Muscle layer of colon (tissue), 2 donors: ENCODE measurements around the gene NAV2.

ENCODE experiments used
- H3K27ac ChIP-seq: one replicate; pipeline ENCODE4 v1.7.0; 2013; ENCODE audit warnings: low read depth, mild to moderate bottlenecking, low read length, moderate library complexity
- H3K27me3 ChIP-seq, 2 donors: one replicate each; pipeline ENCODE4 v1.7.0; 2013; ENCODE audit warnings: low read length in 2 of 2, mild to moderate bottlenecking in 2 of 2; ENCODE audit not compliant: insufficient read depth in 2 of 2, control insufficient read depth in 1 of 2
- H3K36me3 ChIP-seq: one replicate; pipeline ENCODE4 v1.7.0; 2013; ENCODE audit warnings: mild to moderate bottlenecking, low read length; ENCODE audit not compliant: insufficient read depth
- H3K4me1 ChIP-seq: one replicate; pipeline ENCODE4 v1.7.0; 2013; ENCODE audit warnings: mild to moderate bottlenecking, low read length; ENCODE audit not compliant: insufficient read depth
- H3K4me3 ChIP-seq, 2 donors: one replicate each; pipeline ENCODE4 v1.7.0; 2013; ENCODE audit warnings: low read length in 2 of 2, low read depth in 1 of 2, mild to moderate bottlenecking in 1 of 2, moderate library complexity in 1 of 2
- H3K9ac ChIP-seq: one replicate; pipeline ENCODE4 v1.7.0; 2013; ENCODE audit warnings: low read length
- H3K9me3 ChIP-seq: one replicate; pipeline ENCODE4 v1.7.0; 2013; ENCODE audit warnings: mild to moderate bottlenecking, low read length
- donor health status: abdominal sarcoma.
- donor health status: Adenocarcinoma of cecum.

NAV2 gene

GRCh38 chr11:19963697-19964387, 251.2 kb downstream of the NAV2 start:
- H3K27me3 ChIP-seq, result no peaks in the 10 kb centered on the region
- H3K36me3 ChIP-seq, result peaks cover 26% of the 10 kb centered on the region
- no peak overlapping the region for H3K9ac ChIP-seq
- no peaks in the 10 kb centered on the region for H3K9me3 ChIP-seq
- no peak overlapping the region for H3K4me3 ChIP-seq
- H3K27ac ChIP-seq, result no peak overlapping the region
- peaks cover 18% of the 10 kb centered on the region for H3K4me1 ChIP-seq

DNA sequence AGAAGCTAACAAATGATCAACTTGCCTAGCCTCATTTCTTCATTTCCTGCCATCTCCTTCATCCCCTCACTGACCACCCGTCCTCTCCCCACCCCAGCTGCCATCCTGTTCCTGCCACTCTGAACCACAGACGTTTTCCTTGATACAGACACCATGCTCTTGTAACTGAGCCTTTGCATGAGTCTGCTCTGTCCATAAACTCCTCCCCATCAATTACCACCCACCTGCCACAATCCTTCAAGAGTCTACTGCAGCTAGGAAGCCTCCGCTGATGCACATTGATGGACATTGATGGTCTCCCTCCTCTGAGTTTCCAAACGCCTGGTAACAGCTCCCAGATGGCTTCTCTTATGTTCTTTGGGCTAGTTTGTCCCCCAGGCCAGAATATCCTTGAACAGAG, 253.8 kb downstream of the NAV2 start:
- H3K27me3 ChIP-seq, result no peaks in the 10 kb centered on the region
- no peak overlapping the region for H3K9ac ChIP-seq
- peaks cover 12% of the 10 kb centered on the region for H3K4me1 ChIP-seq
- H3K27ac ChIP-seq, result no peak overlapping the region
- no peaks in the 10 kb centered on the region for H3K9me3 ChIP-seq
- no peak overlapping the region for H3K4me3 ChIP-seq
- peaks cover 32% of the 10 kb centered on the region for H3K36me3 ChIP-seq

- Histone ChIP-seq H3K9ac (no peak overlapping the region), H3K4me1 (peaks cover 12% of the 10 kb centered on the region), H3K4me3 (no peak overlapping the region), H3K27ac (no peak overlapping the region), H3K36me3 (peaks cover 32% of the 10 kb centered on the region), H3K27me3 (no peaks in the 10 kb centered on the region), H3K9me3 (no peaks in the 10 kb centered on the region)
Observed at GRCh38 chr11:19966927-19967326, 254.3 kb downstream of the NAV2 start.

DNA sequence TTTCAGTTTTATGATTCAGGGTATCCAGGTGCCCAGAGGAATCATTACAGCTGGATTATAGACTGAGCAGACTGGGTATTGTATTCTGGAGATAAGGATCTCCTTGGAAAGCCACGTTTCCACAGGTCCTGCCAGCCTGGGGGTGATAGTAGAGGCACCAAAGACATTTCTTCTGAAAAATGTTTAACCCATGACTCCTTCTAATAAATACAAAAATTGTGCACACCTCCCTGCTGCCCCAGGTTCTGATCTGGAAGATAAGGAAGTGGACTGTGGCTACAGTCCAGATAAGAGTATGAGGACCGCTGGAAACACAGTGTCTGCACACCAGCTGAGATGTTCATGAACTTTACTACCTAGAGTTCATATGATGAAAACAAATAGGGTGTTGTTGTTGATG, 255.2 kb downstream of the NAV2 start:
- H3K9ac ChIP-seq, result no peak overlapping the region
- H3K27ac ChIP-seq, result no peak overlapping the region

DNA sequence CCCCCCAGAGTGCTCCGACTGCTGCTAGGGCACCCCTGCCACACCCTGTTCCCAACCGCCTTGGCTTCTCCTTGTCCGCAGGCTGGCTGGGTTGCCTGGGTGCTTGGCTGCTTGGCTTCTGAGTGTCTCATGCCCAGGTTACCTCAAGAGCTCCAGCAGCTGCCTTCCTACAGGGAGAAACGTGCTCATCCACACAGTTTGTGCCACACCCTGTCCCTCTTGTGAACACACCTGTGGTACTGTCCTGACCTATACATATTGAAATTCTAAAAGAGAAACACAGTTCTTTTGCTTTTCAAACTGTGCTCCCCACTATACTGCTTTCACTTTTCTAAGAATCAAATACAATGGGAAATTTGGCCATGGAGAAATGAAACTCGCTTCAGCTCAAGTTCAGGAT, 256.2 kb downstream of the NAV2 start:
- Histone ChIP-seq H3K36me3 (peaks cover 33% of the 10 kb centered on the region), H3K27ac (no peak overlapping the region), H3K27me3 (no peaks in the 10 kb centered on the region), H3K4me1 (no peaks in the 10 kb centered on the region), H3K9me3 (no peaks in the 10 kb centered on the region), H3K4me3 (no peak overlapping the region), H3K9ac (no peak overlapping the region)

More for the DNA sequence above, 255.2 kb downstream of the NAV2 start:
- Histone ChIP-seq H3K27me3 (no peaks in the 10 kb centered on the region), H3K4me1 (peaks cover 6% of the 10 kb centered on the region), H3K4me3 (no peak overlapping the region), H3K9me3 (no peaks in the 10 kb centered on the region), H3K36me3 (peaks cover 33% of the 10 kb centered on the region)

DNA sequence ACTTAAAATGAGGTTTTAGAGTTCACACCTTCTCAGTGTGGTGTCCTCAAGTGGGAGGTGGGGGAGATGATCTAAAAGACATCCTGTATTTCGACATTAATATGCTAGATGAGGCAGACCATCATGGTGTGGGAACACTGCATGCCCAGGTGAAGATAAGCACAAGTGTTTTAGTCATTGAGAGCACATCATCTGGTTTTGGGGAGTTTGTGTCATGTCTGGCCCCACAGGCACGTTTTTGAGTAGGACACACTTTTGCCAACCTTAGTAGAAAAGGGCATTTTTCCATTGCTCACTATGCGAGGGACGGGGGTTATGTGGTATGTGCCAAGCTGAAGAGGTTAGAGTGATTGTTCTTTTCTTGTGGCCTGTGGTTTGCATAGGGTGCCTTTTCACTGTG, 258.3 kb downstream of the NAV2 start:
- no peak overlapping the region for H3K9ac ChIP-seq
- H3K27ac ChIP-seq, result no peak overlapping the region
- H3K36me3 ChIP-seq, result peaks cover 39% of the 10 kb centered on the region
- no peaks in the 10 kb centered on the region for H3K4me1 ChIP-seq
- H3K9me3 ChIP-seq, result no peaks in the 10 kb centered on the region
- H3K27me3 ChIP-seq, result no peaks in the 10 kb centered on the region
- no peak overlapping the region for H3K4me3 ChIP-seq

DNA sequence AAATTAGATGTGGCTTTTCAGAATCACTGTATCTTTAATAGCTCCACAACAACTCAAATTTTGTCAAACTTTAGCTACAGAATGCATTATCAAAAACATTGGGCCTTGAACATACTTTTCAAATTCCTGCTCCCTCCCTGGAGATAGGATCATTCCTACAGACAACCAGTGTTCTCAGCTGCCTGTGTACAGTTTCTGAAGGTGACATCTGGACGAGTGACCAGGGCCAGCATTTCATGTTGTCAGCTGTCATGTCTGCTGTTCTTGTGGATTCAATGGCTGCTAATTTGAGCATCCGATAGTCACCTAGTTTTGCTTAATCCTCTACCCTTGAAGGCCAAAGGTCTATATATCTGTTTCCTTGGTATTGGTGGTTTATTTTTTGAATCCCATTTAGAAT, 259.5 kb downstream of the NAV2 start:
- H3K27ac ChIP-seq, result no peak overlapping the region
- H3K4me3 ChIP-seq, result no peak overlapping the region
- no peak overlapping the region for H3K9ac ChIP-seq
- no peaks in the 10 kb centered on the region for H3K9me3 ChIP-seq
- H3K36me3 ChIP-seq, result peaks cover 38% of the 10 kb centered on the region
- no peaks in the 10 kb centered on the region for H3K27me3 ChIP-seq
- H3K4me1 ChIP-seq, result no peaks in the 10 kb centered on the region

DNA sequence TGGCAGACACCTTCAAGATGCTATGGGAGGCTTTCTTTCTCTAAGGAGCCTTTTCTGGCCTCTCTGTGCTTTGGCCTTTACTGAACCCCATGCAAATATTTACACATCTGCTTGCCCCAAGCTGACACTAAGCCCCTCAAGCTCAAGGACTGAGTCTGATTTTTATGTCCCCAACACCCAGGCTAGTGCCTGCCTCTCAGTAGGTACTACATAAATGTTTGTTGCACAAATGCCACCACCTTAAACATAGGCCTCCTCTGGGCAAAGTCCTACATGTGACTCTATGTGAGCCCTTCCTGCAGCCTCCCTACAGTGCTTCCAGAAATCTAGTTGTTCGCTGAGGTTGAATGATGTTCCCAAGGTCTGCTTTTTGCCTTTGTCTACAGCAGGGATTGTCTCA, 260.0 kb downstream of the NAV2 start:
- Histone ChIP-seq H3K9me3 (no peaks in the 10 kb centered on the region), H3K4me1 (no peaks in the 10 kb centered on the region), H3K27ac (no peak overlapping the region), H3K27me3 (no peaks in the 10 kb centered on the region), H3K9ac (no peak overlapping the region), H3K36me3 (peaks cover 38% of the 10 kb centered on the region), H3K4me3 (no peak overlapping the region)

GRCh38 chr11:19973136-19973635, 260.5 kb downstream of the NAV2 start:
- peaks cover 38% of the 10 kb centered on the region for H3K36me3 ChIP-seq
- peaks cover 2% of the 10 kb centered on the region for H3K4me1 ChIP-seq
- H3K9me3 ChIP-seq, result no peaks in the 10 kb centered on the region
- H3K4me3 ChIP-seq, result no peak overlapping the region
- no peaks in the 10 kb centered on the region for H3K27me3 ChIP-seq
- H3K27ac ChIP-seq, result no peak overlapping the region
- H3K9ac ChIP-seq, result no peak overlapping the region

DNA sequence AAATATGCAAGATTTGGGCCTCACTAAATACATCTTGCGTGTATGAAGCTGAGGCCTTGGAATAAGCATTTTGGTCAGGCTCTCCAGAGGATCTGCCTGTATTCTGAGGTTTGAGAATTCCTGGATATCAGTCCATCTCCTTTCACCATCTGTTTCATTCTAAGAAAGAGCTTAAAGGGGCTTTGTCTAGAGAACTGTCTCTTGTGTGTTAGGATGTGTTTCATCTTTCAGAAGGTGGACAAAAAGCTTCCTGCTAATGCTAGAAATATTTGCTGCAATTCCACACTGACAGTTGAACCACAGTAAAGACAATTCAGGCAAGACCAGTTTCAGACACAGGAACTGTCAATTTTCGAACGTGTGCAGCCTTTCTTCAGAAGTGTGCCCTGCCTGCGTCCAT, 262.2 kb downstream of the NAV2 start:
- no peaks in the 10 kb centered on the region for H3K9me3 ChIP-seq
- no peak overlapping the region for H3K9ac ChIP-seq
- H3K4me3 ChIP-seq, result no peak overlapping the region
- no peak overlapping the region for H3K27ac ChIP-seq
- peaks cover 18% of the 10 kb centered on the region for H3K4me1 ChIP-seq
- no peaks in the 10 kb centered on the region for H3K27me3 ChIP-seq
- H3K36me3 ChIP-seq, result peaks cover 25% of the 10 kb centered on the region

- Histone ChIP-seq H3K4me3 (no peak overlapping the region), H3K9ac (no peak overlapping the region), H3K27me3 (no peaks in the 10 kb centered on the region), H3K36me3 (peaks cover 25% of the 10 kb centered on the region), H3K27ac (no peak overlapping the region), H3K4me1 (peaks cover 24% of the 10 kb centered on the region), H3K9me3 (no peaks in the 10 kb centered on the region)
Observed at GRCh38 chr11:19975414-19975990, 262.9 kb downstream of the NAV2 start.
